Hematopoietic multipotent progenitor cell treated with erythropoietin and hydrocortisone succinate and interleukin-3 and kit ligand, for 4 days (in vitro differentiated cells): Measurements from ENCODE around the gene ADCY6.

Source experiments
- DNase-seq: peaks from one replicate; pipeline ENCODE4 v3.0.0-alpha.2; 2015

Gene ADCY6

GRCh38 chr12:48782457-48783395 is 6.2 kb downstream of the ADCY6 start:
- DNase-seq = no peak

- no peak for DNase-seq
Observed at GRCh38 chr12:48781750-48782456, 7.0 kb downstream of the ADCY6 start.

DNA sequence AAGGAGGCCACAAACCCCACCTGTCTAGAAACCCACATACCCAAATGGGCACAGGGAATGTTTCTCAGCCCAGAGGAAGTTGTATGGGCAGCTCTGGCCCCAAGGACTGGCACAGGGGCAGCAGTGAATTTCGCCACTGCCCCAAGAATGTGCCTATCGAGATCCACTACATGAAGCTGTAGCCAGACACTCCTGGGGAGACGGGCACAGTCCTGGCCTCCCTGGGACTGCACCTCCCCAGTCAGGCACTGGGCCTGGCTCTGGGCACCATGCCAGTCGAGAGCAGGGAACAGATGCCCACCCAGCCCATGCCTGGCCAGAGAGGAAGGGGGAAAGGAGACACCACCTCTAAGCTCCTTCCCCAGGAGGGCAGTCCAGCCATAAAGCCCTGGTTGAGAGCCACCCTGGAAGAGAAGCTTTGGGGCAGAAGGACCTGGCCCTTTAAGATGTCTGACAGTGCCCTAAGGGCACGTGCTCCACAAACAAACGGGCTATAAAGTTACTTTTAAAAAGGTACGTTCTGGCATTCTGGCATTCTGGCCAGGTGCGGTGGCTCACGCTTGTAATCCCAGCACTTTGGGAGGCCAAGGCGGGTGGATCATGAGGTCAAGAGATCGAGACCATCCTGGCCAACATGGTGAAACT is 8.4 kb downstream of the ADCY6 start:
- no peak for DNase-seq

GRCh38 chr12:48779869-48780268 is 9.0 kb downstream of the ADCY6 start:
- DNase-seq = peak; percentile 76

DNA sequence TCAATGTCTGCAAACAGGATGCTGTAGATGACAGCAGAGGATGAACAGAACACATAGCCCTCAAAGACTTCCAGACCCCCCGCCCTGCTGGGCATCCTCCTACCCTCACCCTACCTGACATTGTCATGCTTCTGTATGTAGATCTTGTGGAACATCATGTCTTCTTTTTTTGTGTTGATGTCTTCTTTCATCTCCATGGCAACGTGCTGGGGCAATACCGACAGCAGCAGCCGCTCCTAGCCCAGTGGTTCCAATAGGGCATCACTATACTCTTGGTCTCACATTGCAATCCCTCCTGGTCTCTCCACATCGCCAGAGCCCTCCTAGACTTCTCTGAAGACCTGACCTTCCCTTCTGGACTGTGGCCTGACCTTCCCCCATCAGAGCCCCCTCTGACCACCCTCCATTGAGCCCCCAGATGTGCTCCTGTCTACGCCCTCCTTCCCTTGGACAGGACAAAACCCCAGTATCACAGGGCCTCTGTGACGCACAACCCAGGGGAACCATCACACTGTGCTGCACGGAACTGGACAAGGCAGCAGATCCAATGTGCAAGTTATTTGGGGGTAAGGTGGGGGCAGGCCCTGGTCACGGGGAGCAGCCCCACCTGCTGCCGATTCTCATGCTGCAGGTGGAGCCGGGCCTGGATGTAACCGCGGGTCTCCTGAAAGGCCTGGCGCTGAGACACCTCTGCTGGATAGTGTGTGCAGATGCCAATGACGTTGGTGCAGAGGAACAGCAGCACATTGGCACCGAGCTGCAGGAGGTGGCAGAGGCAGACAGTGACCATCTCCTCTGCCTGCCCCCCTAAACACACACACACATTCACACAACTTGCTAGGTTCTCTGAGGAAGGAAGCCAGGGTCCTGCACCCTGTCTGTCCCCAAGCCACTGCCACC is 11.1 kb downstream of the ADCY6 start:
- no peak for DNase-seq

DNA sequence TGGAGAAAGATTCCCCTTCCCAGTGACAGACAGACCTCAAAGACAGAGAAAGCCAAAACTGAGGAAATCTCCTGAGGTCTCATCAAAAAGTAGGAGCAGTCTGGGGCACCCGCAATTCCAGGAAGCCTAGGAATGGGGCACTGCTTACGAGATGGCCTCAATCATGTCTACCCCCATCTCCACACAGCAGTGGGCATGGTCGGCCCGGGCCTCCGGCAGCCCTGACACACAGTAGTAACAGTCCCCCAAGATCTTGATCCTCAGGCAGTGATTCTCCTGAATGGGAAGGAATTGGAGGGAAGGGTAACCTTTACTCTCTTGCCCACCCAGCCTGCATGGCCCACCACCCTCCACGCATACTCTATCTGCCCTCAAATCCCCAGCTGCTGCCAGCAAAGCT is 11.9 kb downstream of the ADCY6 start:
- DNase-seq = no peak

DNA sequence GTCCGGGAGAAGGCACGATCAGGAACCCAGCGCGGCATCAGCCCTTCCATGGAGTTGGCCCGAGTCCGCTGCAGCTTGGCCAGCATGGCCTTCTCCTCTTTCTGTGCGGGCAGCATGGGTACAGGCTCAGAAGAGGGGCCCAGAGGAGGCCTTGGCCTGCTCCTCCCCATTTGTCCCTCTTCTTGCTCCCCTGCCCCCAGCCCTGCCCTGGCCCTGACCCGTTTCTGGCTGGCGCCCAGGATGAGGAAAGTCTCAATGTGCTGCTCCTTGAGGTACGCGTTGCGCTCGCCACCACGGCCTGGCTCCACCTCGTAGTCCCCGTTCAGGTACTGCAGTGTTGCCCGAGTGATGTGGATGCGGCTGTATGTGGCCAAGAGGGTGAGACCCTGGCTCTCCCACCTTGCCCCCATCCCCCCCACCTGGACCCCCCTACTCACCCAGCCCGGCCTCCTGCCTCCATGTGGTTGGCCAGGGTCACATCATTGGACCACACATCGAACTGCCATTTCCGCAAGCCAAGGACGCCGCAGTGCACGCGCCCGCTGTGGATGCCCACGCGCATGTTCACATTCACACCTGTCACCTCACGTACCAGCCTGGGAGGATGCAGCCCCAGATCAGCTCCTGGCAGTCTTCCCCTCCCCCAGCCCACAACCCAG is 12.8 kb downstream of the ADCY6 start:
- no peak for DNase-seq

GRCh38 chr12:48775299-48775698 is 13.6 kb downstream of the ADCY6 start:
- no peak for DNase-seq

DNA sequence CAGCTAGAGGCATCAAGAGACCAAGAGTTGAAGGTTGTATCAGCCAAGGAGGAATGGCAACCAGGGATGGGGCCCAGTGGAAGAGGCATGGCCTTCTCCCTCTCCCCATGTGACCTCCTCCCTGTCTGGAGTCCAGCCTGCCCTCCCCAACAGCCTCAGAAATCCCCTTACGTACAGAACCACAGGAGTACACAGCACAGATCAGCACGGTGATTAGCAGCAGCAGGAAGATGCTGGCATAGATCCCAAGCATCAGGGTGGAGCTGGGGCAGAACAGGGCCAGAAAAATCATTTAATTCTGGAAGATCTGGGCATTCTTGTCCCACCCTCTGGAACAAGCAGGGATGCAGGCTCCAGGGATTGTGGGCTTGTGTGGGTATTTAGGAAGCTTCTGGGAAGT is 14.4 kb downstream of the ADCY6 start:
- no peak for DNase-seq

GRCh38 chr12:48773686-48774085 is 15.2 kb downstream of the ADCY6 start:
- DNase-seq = no peak

- DNase-seq = no peak
Observed at GRCh38 chr12:48771588-48772112, 17.2 kb downstream of the ADCY6 start.

- no peak for DNase-seq
Observed at GRCh38 chr12:48770756-48771155, 18.1 kb downstream of the ADCY6 start.

GRCh38 chr12:48768736-48769135 is 20.2 kb downstream of the ADCY6 start:
- DNase-seq = no peak

GRCh38 chr12:48768147-48768546 is 20.7 kb downstream of the ADCY6 start:
- no peak for DNase-seq

- DNase-seq = no peak
Observed at GRCh38 chr12:48767521-48767920, 21.4 kb downstream of the ADCY6 start.

DNA sequence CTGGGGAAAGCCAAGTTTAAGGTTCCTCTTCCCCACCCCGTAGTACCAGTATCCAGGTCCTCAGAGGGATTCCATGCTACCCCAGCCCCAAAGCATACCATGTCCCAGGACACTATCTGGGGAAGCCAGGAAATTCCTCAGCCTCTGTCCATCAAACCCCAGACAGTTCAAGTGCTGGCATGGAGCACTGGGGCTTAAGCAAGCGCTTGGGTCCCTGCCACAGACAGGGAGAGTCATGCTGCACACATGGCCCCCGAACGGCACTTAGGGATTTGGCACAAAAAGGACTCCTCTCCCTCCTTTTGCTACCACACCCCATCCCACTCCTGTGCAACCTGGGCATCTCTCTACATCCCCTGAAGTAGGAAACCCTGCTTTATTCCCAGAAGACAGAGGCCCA is 21.8 kb downstream of the ADCY6 start:
- no peak for DNase-seq

DNA sequence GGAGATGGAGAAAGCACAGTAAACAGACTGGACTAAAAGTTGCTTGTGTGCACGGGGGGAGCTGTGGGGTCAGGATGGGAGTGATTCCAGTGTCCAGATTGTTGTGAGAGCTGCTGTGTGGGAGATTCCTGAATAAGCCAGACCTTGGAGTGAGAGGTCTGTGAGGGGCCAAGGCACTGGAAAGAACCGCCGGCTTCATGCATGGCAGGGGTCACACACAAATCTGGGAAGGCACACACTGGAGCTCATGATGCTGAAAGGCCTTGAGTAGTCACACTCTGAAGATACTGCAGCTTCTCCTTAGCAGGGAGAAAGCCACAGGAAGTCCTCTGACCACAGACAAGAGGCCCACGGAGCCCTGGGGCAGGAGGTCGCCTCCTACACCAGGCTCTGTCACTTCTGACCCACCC is 23.1 kb downstream of the ADCY6 start:
- peak; percentile 87 for DNase-seq

- DNase-seq = no peak
Observed at GRCh38 chr12:48764521-48764920, 24.4 kb downstream of the ADCY6 start.

GRCh38 chr12:48758737-48759136 is 30.2 kb downstream of the ADCY6 start:
- no peak for DNase-seq

GRCh38 chr12:48758186-48758585 is 30.7 kb downstream of the ADCY6 start:
- DNase-seq = peak; percentile 47

DNA sequence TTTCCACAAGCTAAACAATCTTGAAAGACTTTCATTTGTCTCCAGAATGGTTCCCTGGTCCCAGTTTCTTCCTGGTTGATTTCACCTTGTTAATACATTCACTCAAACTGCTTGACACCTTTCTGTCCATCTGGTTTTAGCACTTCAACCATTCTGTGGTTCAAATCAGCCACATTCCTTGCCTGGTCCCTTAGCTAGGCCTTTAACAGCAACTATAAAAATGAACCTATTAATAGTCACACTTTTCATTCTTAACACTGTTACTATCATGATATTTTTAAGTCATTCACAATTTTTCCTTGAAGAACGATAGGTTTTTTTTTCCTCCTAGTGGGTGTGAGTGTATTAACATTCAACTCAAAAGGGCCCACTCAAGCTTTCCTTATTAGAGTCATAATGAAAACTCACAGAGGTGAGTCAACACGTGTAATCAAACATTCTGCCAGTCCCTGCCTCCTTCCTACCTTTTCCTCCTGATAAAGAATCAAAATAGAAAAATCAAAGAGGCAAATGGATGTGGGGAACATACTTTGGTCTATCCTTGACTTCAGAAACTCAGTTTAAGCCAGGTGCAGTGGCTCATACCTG is 38.0 kb downstream of the ADCY6 start:
- DNase-seq = no peak
